WTC11 (cell line): Measurements from ENCODE around the gene MACROD2.

ENCODE experiments used
- CREB1 ChIP-seq: sonication (generic); formaldehyde crosslinking; IDR thresholded peaks from 2 replicates; pipeline ENCODE4 v1.8.0; 2023; ENCODE audit warnings: mild to moderate bottlenecking, missing genetic modification reagents
- IRF2 ChIP-seq: sonication (generic); formaldehyde crosslinking; IDR thresholded peaks from 2 replicates; pipeline ENCODE4 v1.8.0; 2022; ENCODE audit warnings: low read depth, missing genetic modification reagents, borderline replicate concordance
- JUN ChIP-seq: sonication (generic); formaldehyde crosslinking; IDR thresholded peaks from 2 replicates; pipeline ENCODE4 v1.8.0; 2023; ENCODE audit warnings: mild to moderate bottlenecking, missing genetic modification reagents
- KAT7 ChIP-seq: sonication (generic); formaldehyde crosslinking; IDR thresholded peaks from 2 replicates; pipeline ENCODE4 v1.8.1; 2023; ENCODE audit warnings: missing genetic modification reagents, mild to moderate bottlenecking, borderline replicate concordance
- NR3C1 ChIP-seq: sonication (generic); formaldehyde crosslinking; conservative IDR thresholded peaks from 2 replicates; pipeline ENCODE4 v1.8.1; 2023; ENCODE audit warnings: low read depth, mild to moderate bottlenecking, missing genetic modification reagents
- OVOL2 ChIP-seq: fragments of 250-450 bp; sonication (Bioruptor Pico); IDR thresholded peaks from 2 replicates; pipeline ENCODE4 v1.9.0; 2021; ENCODE audit warnings: mild to moderate bottlenecking, borderline replicate concordance
- TEAD4 ChIP-seq: sonication (generic); formaldehyde crosslinking; IDR thresholded peaks from 2 replicates; pipeline ENCODE4 v1.8.0; 2022; ENCODE audit warnings: mild to moderate bottlenecking, missing genetic modification reagents
- ZNF263 ChIP-seq: sonication (generic); formaldehyde crosslinking; IDR thresholded peaks from 2 replicates; pipeline ENCODE4 v1.8.1; 2022; ENCODE audit warnings: low read depth, mild to moderate bottlenecking, moderate library complexity, missing genetic modification reagents
- ZNF416 ChIP-seq: fragments of 250-450 bp; sonication (Bioruptor Pico); IDR thresholded peaks from 2 replicates; pipeline ENCODE4 v1.9.0; 2021; ENCODE audit warnings: mild to moderate bottlenecking, inconsistent platforms
- TF ChIP-seq, protein P1 (sequence below): sonication (generic); formaldehyde crosslinking; IDR thresholded peaks from 2 replicates; pipeline ENCODE4 v1.8.1; 2023; ENCODE audit warnings: mild to moderate bottlenecking, missing genetic modification reagents, moderate library complexity
- TF ChIP-seq, protein P2 (sequence below): sonication (generic); formaldehyde crosslinking; IDR thresholded peaks from 2 replicates; pipeline ENCODE4 v1.8.1; 2023; ENCODE audit warnings: mild to moderate bottlenecking, missing genetic modification reagents
- TF ChIP-seq, protein P3 (sequence below): fragments of 200-600 bp; IDR thresholded peaks from 2 replicates; pipeline ENCODE4 v1.8.0; 2022; ENCODE audit warnings: antibody characterized with exemption
- TF ChIP-seq, protein P4 (sequence below): sonication (generic); formaldehyde crosslinking; IDR thresholded peaks from 2 replicates; pipeline ENCODE4 v1.8.0; 2022; ENCODE audit warnings: mild to moderate bottlenecking, missing genetic modification reagents
- TF ChIP-seq, protein P5 (sequence below): sonication (generic); formaldehyde crosslinking; IDR thresholded peaks from 2 replicates; pipeline ENCODE4 v1.8.0; 2023; ENCODE audit warnings: missing genetic modification reagents

DNA sequence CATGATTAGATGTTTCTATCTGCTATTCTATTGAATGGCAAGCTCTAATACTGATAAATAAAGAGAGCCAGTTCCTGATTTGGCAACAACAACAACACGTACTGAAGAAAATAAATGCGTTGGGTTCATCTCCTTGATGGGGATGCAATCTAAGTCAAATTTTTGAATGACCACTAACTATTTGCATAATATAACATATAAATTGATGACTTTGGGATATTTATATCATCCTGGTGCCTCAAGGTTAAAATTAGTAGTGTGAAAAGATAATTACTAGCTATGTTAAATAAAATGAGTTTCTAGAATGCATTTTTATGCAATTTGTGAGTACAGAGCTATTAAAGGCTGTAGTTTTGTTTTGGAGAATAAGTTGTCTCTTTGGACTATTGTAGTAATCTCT lies 1681.5 kb downstream of the MACROD2 start:
- TF ChIP-seq, protein P1, sequence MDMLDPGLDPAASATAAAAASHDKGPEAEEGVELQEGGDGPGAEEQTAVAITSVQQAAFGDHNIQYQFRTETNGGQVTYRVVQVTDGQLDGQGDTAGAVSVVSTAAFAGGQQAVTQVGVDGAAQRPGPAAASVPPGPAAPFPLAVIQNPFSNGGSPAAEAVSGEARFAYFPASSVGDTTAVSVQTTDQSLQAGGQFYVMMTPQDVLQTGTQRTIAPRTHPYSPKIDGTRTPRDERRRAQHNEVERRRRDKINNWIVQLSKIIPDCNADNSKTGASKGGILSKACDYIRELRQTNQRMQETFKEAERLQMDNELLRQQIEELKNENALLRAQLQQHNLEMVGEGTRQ (CRISPR knock-in tag) = no peak
- TF ChIP-seq IRF2 (no peak), TEAD4 (CRISPR knock-in tag) (no peak), JUN (no peak), NR3C1 (no peak), OVOL2 (no peak), ZNF263 (CRISPR knock-in tag) (no peak), ZNF416 (CRISPR knock-in tag) (no peak), KAT7 (no peak), CREB1 (CRISPR knock-in tag) (no peak)
- TF ChIP-seq, protein P2, sequence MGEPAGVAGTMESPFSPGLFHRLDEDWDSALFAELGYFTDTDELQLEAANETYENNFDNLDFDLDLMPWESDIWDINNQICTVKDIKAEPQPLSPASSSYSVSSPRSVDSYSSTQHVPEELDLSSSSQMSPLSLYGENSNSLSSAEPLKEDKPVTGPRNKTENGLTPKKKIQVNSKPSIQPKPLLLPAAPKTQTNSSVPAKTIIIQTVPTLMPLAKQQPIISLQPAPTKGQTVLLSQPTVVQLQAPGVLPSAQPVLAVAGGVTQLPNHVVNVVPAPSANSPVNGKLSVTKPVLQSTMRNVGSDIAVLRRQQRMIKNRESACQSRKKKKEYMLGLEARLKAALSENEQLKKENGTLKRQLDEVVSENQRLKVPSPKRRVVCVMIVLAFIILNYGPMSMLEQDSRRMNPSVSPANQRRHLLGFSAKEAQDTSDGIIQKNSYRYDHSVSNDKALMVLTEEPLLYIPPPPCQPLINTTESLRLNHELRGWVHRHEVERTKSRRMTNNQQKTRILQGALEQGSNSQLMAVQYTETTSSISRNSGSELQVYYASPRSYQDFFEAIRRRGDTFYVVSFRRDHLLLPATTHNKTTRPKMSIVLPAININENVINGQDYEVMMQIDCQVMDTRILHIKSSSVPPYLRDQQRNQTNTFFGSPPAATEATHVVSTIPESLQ = no peak
- TF ChIP-seq, protein P3, sequence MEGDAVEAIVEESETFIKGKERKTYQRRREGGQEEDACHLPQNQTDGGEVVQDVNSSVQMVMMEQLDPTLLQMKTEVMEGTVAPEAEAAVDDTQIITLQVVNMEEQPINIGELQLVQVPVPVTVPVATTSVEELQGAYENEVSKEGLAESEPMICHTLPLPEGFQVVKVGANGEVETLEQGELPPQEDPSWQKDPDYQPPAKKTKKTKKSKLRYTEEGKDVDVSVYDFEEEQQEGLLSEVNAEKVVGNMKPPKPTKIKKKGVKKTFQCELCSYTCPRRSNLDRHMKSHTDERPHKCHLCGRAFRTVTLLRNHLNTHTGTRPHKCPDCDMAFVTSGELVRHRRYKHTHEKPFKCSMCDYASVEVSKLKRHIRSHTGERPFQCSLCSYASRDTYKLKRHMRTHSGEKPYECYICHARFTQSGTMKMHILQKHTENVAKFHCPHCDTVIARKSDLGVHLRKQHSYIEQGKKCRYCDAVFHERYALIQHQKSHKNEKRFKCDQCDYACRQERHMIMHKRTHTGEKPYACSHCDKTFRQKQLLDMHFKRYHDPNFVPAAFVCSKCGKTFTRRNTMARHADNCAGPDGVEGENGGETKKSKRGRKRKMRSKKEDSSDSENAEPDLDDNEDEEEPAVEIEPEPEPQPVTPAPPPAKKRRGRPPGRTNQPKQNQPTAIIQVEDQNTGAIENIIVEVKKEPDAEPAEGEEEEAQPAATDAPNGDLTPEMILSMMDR = no peak
- TF ChIP-seq, protein P4, sequence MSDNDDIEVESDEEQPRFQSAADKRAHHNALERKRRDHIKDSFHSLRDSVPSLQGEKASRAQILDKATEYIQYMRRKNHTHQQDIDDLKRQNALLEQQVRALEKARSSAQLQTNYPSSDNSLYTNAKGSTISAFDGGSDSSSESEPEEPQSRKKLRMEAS = no peak
- TF ChIP-seq, protein P5, sequence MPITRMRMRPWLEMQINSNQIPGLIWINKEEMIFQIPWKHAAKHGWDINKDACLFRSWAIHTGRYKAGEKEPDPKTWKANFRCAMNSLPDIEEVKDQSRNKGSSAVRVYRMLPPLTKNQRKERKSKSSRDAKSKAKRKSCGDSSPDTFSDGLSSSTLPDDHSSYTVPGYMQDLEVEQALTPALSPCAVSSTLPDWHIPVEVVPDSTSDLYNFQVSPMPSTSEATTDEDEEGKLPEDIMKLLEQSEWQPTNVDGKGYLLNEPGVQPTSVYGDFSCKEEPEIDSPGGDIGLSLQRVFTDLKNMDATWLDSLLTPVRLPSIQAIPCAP (CRISPR knock-in tag) = no peak
